Measurements from ENCODE around the gene SYAP1. TPM values are rescaled to one million over a fixed set of nuclear protein-coding genes. Genes with fewer than 3 reads are reported as not detected.
"Not testable (repeated sequence)": the region's sequence is repeated elsewhere in the genome, so short reads cannot be mapped to it uniquely, and the experiment has no call there.

The SYAP1 gene
- total RNA-seq, 4 donors from 2014 or later = 25.4 to 39.1 (median 30.4) TPM

GRCh38 chrX:16756724-16757123 lies 37.3 kb downstream of the SYAP1 start:
- ATAC-seq = no peak
- 85 to 96% methylated on average over 2 to 4 of the region's 4 CpGs for WGBS, 2 donors (ENCODE audit: low coverage in 1 of 2)

DNA sequence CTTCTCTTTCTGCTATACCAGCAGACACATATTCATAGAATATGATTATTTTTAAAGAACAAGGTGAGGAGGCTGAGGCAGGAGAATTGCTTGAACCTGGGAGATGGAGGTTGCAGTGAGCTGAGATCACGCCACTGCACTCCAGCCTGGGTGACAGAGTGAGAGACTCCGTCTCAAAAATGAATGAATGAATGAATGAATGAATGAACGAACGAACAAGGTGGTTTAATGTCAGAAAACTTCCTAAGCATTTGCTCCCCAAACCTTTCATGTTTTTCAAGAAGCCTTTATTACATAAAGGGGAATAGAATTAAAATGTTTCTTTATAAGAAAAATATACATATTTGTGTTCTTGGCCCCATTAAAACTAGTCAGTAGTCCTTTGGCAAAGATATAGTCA lies 42.1 kb downstream of the SYAP1 start:
- H3K27ac ChIP-seq, H3K27me3 ChIP-seq, H3K4me1 ChIP-seq, ATAC-seq, H3K4me3 ChIP-seq, H3K9me3 ChIP-seq: not testable (repeated sequence)
- WGBS, 2 donors (ENCODE audit: low coverage in 1 of 2) = 90 to 91% methylated on average over 4 of the region's 4 CpGs
- H3K36me3 ChIP-seq = peaks cover 0 to 52% of the 10 kb centered on the region in 2 donors

More at GRCh38 chrX:16756724-16757123, 37.3 kb downstream of the SYAP1 start:
- no peak for TF ChIP-seq POLR2A (IDR thresholded peaks at IDR 0.05)
- TF ChIP-seq CTCF (IDR thresholded peaks at IDR 0.05) = no peak
- TF ChIP-seq POLR2AphosphoS5 (IDR thresholded peaks at IDR 0.05) = no peak
- TF ChIP-seq EP300 (IDR thresholded peaks at IDR 0.05) = no peak
- no peak overlapping the region for H3K4me3 ChIP-seq
- peaks cover 0 to 75% of the 10 kb centered on the region in 2 donors for H3K36me3 ChIP-seq
- H3K4me1 ChIP-seq = no peaks in the 10 kb centered on the region
- H3K27me3 ChIP-seq = no peaks in the 10 kb centered on the region
- H3K9me3 ChIP-seq = no peaks in the 10 kb centered on the region
- no peak overlapping the region for H3K27ac ChIP-seq

GRCh38 chrX:16762579-16762978 lies 43.2 kb downstream of the SYAP1 start:
- ATAC-seq = no peak
- Histone ChIP-seq H3K36me3 (peaks cover 0 to 41% of the 10 kb centered on the region in 2 donors), H3K27ac (no peak overlapping the region), H3K27me3 (no peaks in the 10 kb centered on the region), H3K4me3 (no peak overlapping the region), H3K4me1 (no peaks in the 10 kb centered on the region), H3K9me3 (no peaks in the 10 kb centered on the region)
- 100% methylated on average over 1 of the region's 1 CpG for WGBS, 2 donors (ENCODE audit: low coverage in 1 of 2)
- TF ChIP-seq POLR2AphosphoS5 (IDR thresholded peaks at IDR 0.05) = no peak
- TF ChIP-seq CTCF (IDR thresholded peaks at IDR 0.05) = no peak
- no peak for TF ChIP-seq EP300 (IDR thresholded peaks at IDR 0.05)
- no peak for TF ChIP-seq POLR2A (IDR thresholded peaks at IDR 0.05)

DNA sequence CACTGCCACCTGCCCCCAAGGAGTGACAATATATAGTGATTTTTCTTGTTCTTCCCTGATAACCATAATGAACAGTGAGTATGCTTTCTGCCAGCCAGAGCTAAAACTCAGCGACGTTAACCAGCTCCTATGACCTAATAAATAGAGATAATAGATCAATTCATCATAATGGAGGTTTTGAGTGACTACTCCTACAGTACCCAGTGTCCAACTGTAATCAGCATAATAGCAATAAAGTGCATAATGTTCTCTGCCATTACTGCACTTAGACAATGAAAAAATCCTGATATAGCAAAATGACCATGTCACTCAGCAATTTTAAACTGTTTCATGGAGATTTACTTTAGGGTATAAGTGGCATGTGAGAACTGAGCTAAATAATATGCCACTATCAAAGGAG lies 46.2 kb downstream of the SYAP1 start:
- H3K27me3 ChIP-seq = no peaks in the 10 kb centered on the region
- TF ChIP-seq CTCF (IDR thresholded peaks at IDR 0.05) (no peak), POLR2AphosphoS5 (IDR thresholded peaks at IDR 0.05) (no peak), EP300 (IDR thresholded peaks at IDR 0.05) (no peak), POLR2A (IDR thresholded peaks at IDR 0.05) (no peak)
- H3K4me1 ChIP-seq = no peaks in the 10 kb centered on the region
- no peak overlapping the region for H3K27ac ChIP-seq
- H3K9me3 ChIP-seq = no peaks in the 10 kb centered on the region
- no peak overlapping the region for H3K4me3 ChIP-seq
- peaks cover 0 to 11% of the 10 kb centered on the region in 2 donors for H3K36me3 ChIP-seq
- no peak for ATAC-seq
- WGBS, 2 donors (ENCODE audit: low coverage in 1 of 2) = 69% methylated on average over 2 of the region's 2 CpGs; no CpG with 5 or more reads in 1 of the 2 donors

GRCh38 chrX:16770970-16771482 lies 51.6 kb downstream of the SYAP1 start:
- 100% methylated on average over 1 of the region's 2 CpGs; no CpG with 5 or more reads in 1 of the 2 donors for WGBS, 2 donors (ENCODE audit: low coverage in 1 of 2)

More at GRCh38 chrX:16770970-16771482, 51.6 kb downstream of the SYAP1 start:
- Histone ChIP-seq H3K27me3 (no peaks in the 10 kb centered on the region), H3K4me1 (no peaks in the 10 kb centered on the region), H3K9me3 (no peaks in the 10 kb centered on the region), H3K36me3 (no peaks in the 10 kb centered on the region), H3K27ac (no peak overlapping the region), H3K4me3 (no peak overlapping the region)
- no peak for ATAC-seq
- no peak for TF ChIP-seq POLR2AphosphoS5 (IDR thresholded peaks at IDR 0.05)
- TF ChIP-seq EP300 (IDR thresholded peaks at IDR 0.05) = no peak
- TF ChIP-seq POLR2A (IDR thresholded peaks at IDR 0.05) = no peak
- no peak for TF ChIP-seq CTCF (IDR thresholded peaks at IDR 0.05)

Measured in gastroesophageal sphincter (tissue), 4 donors.